ENCODE data around the gene MAGI2.

The MAGI2 gene

GRCh38 chr7:78280276-78280675, 1173.2 kb downstream of the MAGI2 start:
- POLR2A ChIA-PET, result no interaction called here
- no peak for DNase-seq (ENCODE audit: extremely low spot score)
- CTCF ChIA-PET, result interaction anchor here (0.6 to 1.2 kb wide), 3 partner anchors 25 to 49 kb away, joined by 3 to 4 read pairs (median 3); no protein-coding TSS in a partner anchor
- no peak for TF ChIP-seq CTCF (IDR thresholded peaks at IDR 0.05; ENCODE audit: control extremely low read depth, extremely low read depth, low read depth, missing control alignments)

GRCh38 chr7:78279457-78279856, 1174.0 kb downstream of the MAGI2 start:
- no peak for TF ChIP-seq CTCF (IDR thresholded peaks at IDR 0.05; ENCODE audit: control extremely low read depth, extremely low read depth, low read depth, missing control alignments)
- ChIA-PET CTCF (interaction anchor here (1.2 kb wide), 2 partner anchors 25 to 48 kb away, joined by 3 to 4 read pairs; no protein-coding TSS in a partner anchor), POLR2A (no interaction called here)
- no peak for DNase-seq (ENCODE audit: extremely low spot score)

GRCh38 chr7:78279032-78279431, 1174.4 kb downstream of the MAGI2 start:
- no peak for DNase-seq (ENCODE audit: extremely low spot score)
- CTCF ChIA-PET, result interaction anchor here (2.1 kb wide), 1 partner anchor 8 kb away, joined by 6 read pairs; no protein-coding TSS in a partner anchor
- POLR2A ChIA-PET, result no interaction called here
- TF ChIP-seq CTCF (IDR thresholded peaks at IDR 0.05; ENCODE audit: control extremely low read depth, extremely low read depth, low read depth, missing control alignments), result no peak

- ChIA-PET POLR2A (no interaction called here), CTCF (no interaction called here)
- DNase-seq (ENCODE audit: extremely low spot score), result no peak
- no peak for TF ChIP-seq CTCF (IDR thresholded peaks at IDR 0.05; ENCODE audit: control extremely low read depth, extremely low read depth, low read depth, missing control alignments)
Observed at GRCh38 chr7:78267141-78267540, 1186.3 kb downstream of the MAGI2 start.

DNA sequence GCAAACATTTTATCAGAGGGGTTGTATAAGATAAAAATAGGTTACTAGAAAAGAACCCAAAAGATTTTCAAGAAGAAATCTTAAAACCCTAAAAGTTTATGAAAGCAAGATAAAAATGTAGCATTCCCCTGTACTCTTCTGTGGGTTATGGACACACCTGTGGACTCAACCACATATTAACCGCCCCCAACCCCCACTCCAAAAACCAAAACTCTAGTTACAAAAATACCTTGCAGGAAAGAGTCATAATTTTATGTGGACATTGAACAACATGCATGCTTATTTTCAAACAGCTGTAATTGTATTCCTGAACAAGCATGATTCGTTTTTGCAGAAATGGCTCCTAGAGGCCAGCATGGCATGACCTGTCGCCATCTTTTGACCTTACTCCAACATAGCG, 1188.0 kb downstream of the MAGI2 start:
- no peak for TF ChIP-seq CTCF (IDR thresholded peaks at IDR 0.05; ENCODE audit: control extremely low read depth, extremely low read depth, low read depth, missing control alignments)
- DNase-seq (ENCODE audit: extremely low spot score), result no peak
- CTCF ChIA-PET, result interaction anchor here (1.0 kb wide), 1 partner anchor 23 kb away, joined by 3 read pairs; no protein-coding TSS in a partner anchor

DNA sequence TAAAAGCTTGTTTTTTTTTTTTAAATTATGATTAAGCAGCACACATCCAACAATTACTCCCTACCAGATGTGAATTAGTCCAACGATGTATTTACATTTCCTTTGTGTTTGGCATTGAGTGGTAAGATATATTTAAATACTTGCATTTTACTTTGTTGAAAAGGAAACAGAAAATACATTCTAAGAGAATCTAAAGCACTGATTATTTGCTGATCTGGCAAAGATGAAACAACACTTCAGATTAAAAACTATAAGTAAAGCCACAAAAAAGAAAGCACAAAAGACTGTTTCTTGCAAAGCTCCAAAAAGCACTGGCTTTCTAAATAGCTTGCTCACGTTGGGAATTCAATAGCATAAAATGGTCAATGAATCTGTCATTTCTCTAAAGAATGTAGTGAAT, 1188.4 kb downstream of the MAGI2 start:
- CTCF ChIA-PET, result interaction anchor here (1.0 kb wide), 1 partner anchor 22 kb away, joined by 3 read pairs; no protein-coding TSS in a partner anchor
- no peak for DNase-seq (ENCODE audit: extremely low spot score)
- POLR2A ChIA-PET, result no interaction called here
- TF ChIP-seq CTCF (IDR thresholded peaks at IDR 0.05; ENCODE audit: control extremely low read depth, extremely low read depth, low read depth, missing control alignments), result no peak

More for the DNA sequence above, 1188.0 kb downstream of the MAGI2 start:
- POLR2A ChIA-PET, result no interaction called here
